ENCODE data around the gene MXD4. TPM values are rescaled to one million over a fixed set of nuclear protein-coding genes. Genes with fewer than 3 reads are reported as not detected.

The MXD4 gene
- 10 to 100 TPM; 21.7 to 99.8 (median 53.5) TPM for polyA plus RNA-seq

- WGBS, 3 donors: 0 to 1% (median 0%) methylated on average over 21 to 46 of the region's 46 CpGs
- peak within 1 kb of the TSS; percentile 68 for H3K27ac ChIP-seq (ENCODE audit: low read depth, low read length)
These were observed at the start of gene MXD4 for GRCh38 chr4:2261853-2262144. MXD4 (minus strand) TSS chr4:2262109; CDS start chr4:2261980, 129 bp downstream.

GRCh38 chr4:2306773-2307410, 45.0 kb upstream of the MXD4 start:
- WGBS, 3 donors: 88 to 92% (median 89%) methylated on average over 10 of the region's 10 CpGs
- H3K27ac ChIP-seq (ENCODE audit: low read depth, low read length): no peak overlapping the region

GRCh38 chr4:2305766-2306501, 44.0 kb upstream of the MXD4 start:
- WGBS, 3 donors: 78 to 86% (median 78%) methylated on average over 11 of the region's 11 CpGs
- H3K27ac ChIP-seq (ENCODE audit: low read depth, low read length): no peak overlapping the region

- H3K27ac ChIP-seq (ENCODE audit: low read depth, low read length): no peak overlapping the region
- WGBS, 3 donors: 90 to 93% (median 92%) methylated on average over 35 to 41 of the region's 41 CpGs
These were observed 43.1 kb upstream of the MXD4 start for GRCh38 chr4:2304877-2305561.

- 94 to 96% (median 94%) methylated on average over 27 to 32 of the region's 32 CpGs for whole genome bisulfite sequencing, 3 donors
- no peak overlapping the region for H3K27ac ChIP-seq (ENCODE audit: low read depth, low read length)
These were observed 42.5 kb upstream of the MXD4 start for GRCh38 chr4:2304321-2304876.

GRCh38 chr4:2303686-2304320, 41.9 kb upstream of the MXD4 start:
- 88 to 91% (median 89%) methylated on average over 29 to 31 of the region's 31 CpGs for WGBS, 3 donors
- H3K27ac ChIP-seq (ENCODE audit: low read depth, low read length): no peak overlapping the region

- 94 to 98% (median 95%) methylated on average over 13 to 19 of the region's 19 CpGs for WGBS, 3 donors
- no peak overlapping the region for H3K27ac ChIP-seq (ENCODE audit: low read depth, low read length)
These were observed 41.3 kb upstream of the MXD4 start for GRCh38 chr4:2303121-2303685.

- no peak overlapping the region for H3K27ac ChIP-seq (ENCODE audit: low read depth, low read length)
- WGBS, 3 donors: 93 to 96% (median 95%) methylated on average over 28 of the region's 28 CpGs
These were observed 40.6 kb upstream of the MXD4 start for GRCh38 chr4:2302387-2303119.

- no peak overlapping the region for H3K27ac ChIP-seq (ENCODE audit: low read depth, low read length)
- WGBS, 3 donors: 62 to 86% (median 74%) methylated on average over 19 of the region's 19 CpGs
These were observed 39.9 kb upstream of the MXD4 start for GRCh38 chr4:2301806-2302205.

GRCh38 chr4:2301225-2301642, 39.3 kb upstream of the MXD4 start:
- H3K27ac ChIP-seq (ENCODE audit: low read depth, low read length): no peak overlapping the region
- 87 to 89% (median 88%) methylated on average over 14 of the region's 14 CpGs for WGBS, 3 donors

GRCh38 chr4:2300431-2301224, 38.7 kb upstream of the MXD4 start:
- no peak overlapping the region for H3K27ac ChIP-seq (ENCODE audit: low read depth, low read length)
- 90 to 92% (median 90%) methylated on average over 37 of the region's 37 CpGs for WGBS, 3 donors

GRCh38 chr4:2299794-2300193, 37.9 kb upstream of the MXD4 start:
- 88 to 93% (median 89%) methylated on average over 2 of the region's 2 CpGs for WGBS, 3 donors
- H3K27ac ChIP-seq (ENCODE audit: low read depth, low read length): no peak overlapping the region

- H3K27ac ChIP-seq (ENCODE audit: low read depth, low read length): no peak overlapping the region
- WGBS, 3 donors: 80 to 86% (median 84%) methylated on average over 23 of the region's 23 CpGs
These were observed 36.7 kb upstream of the MXD4 start for GRCh38 chr4:2298532-2298991.

GRCh38 chr4:2297606-2298531, 36.0 kb upstream of the MXD4 start:
- H3K27ac ChIP-seq (ENCODE audit: low read depth, low read length): no peak overlapping the region
- 89 to 92% (median 92%) methylated on average over 40 of the region's 40 CpGs for WGBS, 3 donors

GRCh38 chr4:2296631-2297601, 35.0 kb upstream of the MXD4 start:
- WGBS, 3 donors: 83 to 91% (median 88%) methylated on average over 34 to 37 of the region's 37 CpGs
- H3K27ac ChIP-seq (ENCODE audit: low read depth, low read length): no peak overlapping the region

Data from adipose tissue (tissue), 3 donors.